Measurements from ENCODE around the gene TMUB1.

Gene TMUB1

GRCh38 chr7:151082141-151083070 lies 887 bp downstream of the TMUB1 start:
- DNase-seq, result no peak

- DNase-seq, result peak; percentile 21
Measured at GRCh38 chr7:151081170-151082101, 1.9 kb downstream of the TMUB1 start.

GRCh38 chr7:151080522-151081169 lies 2.6 kb downstream of the TMUB1 start, which contains the start of gene FASTK:
TSS of gene FASTK (minus strand) at chr7:151080809. CDS start at chr7:151080766, 43 bp downstream.
- DNase-seq, result peak; percentile 80

- peak; percentile 4 for DNase-seq
Measured at GRCh38 chr7:151080067-151080521, 3.2 kb downstream of the TMUB1 start.

GRCh38 chr7:151079199-151079910 lies 3.9 kb downstream of the TMUB1 start:
- DNase-seq, result no peak

- no peak for DNase-seq
Measured at GRCh38 chr7:151078233-151079040, 4.9 kb downstream of the TMUB1 start.

GRCh38 chr7:151077705-151078232 lies 5.5 kb downstream of the TMUB1 start:
- no peak for DNase-seq

- DNase-seq, result no peak
Measured at GRCh38 chr7:151076863-151077704, 6.2 kb downstream of the TMUB1 start.

- no peak for DNase-seq
Measured at GRCh38 chr7:151075978-151076426, 7.3 kb downstream of the TMUB1 start.

- no peak for DNase-seq
Measured at GRCh38 chr7:151075662-151075971, 7.7 kb downstream of the TMUB1 start.

- DNase-seq, result no peak
Measured at GRCh38 chr7:151074817-151075661, 8.3 kb downstream of the TMUB1 start.

- DNase-seq, result no peak
Measured at GRCh38 chr7:151073990-151074389, 9.3 kb downstream of the TMUB1 start.

- no peak for DNase-seq
Measured at GRCh38 chr7:151071032-151071866, 12.0 kb downstream of the TMUB1 start.

GRCh38 chr7:151070574-151070960 lies 12.7 kb downstream of the TMUB1 start:
- no peak for DNase-seq

GRCh38 chr7:151069841-151070573 lies 13.3 kb downstream of the TMUB1 start:
- no peak for DNase-seq

- no peak for DNase-seq
Measured at GRCh38 chr7:151068069-151068773, 15.1 kb downstream of the TMUB1 start.
